22Rv1 (cell line): ENCODE results near the gene IDS.
"Not testable (repeated sequence)": the region's sequence is repeated elsewhere in the genome, so short reads cannot be mapped to it uniquely, and the experiment has no call there.

Source experiments
- ZFX ChIP-seq: fragments of 450-650 bp; IDR thresholded peaks from 2 replicates; pipeline ENCODE4 v1.6.1; 2017; ENCODE audit warnings: antibody characterized with exemption, borderline replicate concordance
- TF ChIP-seq, protein P1 (sequence below): fragments of 450-650 bp; IDR thresholded peaks from 2 replicates; pipeline ENCODE4 v1.5.1; 2017; ENCODE audit warnings: mild to moderate bottlenecking

DNA sequence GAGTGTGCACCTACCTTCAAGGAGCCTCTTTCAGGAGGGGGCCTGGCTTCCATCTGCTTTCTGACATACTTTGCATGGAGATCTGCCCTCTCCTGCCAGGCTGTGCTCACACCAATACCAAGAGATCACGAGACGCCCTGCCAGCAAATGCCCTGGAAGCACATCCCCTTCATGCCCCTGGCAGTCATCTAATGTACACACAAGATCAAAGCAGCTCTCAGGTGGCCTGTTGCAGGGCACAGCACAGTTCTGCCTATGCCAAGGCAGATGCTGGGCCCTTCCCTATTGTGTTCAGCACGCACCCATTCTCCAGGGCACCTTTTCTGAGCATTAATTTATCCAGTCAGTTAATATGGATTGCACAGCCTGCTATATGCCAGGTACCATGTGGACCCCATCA is 27.8 kb upstream of the IDS start:
- TF ChIP-seq ZFX, result not testable (repeated sequence)
- TF ChIP-seq, protein P1, sequence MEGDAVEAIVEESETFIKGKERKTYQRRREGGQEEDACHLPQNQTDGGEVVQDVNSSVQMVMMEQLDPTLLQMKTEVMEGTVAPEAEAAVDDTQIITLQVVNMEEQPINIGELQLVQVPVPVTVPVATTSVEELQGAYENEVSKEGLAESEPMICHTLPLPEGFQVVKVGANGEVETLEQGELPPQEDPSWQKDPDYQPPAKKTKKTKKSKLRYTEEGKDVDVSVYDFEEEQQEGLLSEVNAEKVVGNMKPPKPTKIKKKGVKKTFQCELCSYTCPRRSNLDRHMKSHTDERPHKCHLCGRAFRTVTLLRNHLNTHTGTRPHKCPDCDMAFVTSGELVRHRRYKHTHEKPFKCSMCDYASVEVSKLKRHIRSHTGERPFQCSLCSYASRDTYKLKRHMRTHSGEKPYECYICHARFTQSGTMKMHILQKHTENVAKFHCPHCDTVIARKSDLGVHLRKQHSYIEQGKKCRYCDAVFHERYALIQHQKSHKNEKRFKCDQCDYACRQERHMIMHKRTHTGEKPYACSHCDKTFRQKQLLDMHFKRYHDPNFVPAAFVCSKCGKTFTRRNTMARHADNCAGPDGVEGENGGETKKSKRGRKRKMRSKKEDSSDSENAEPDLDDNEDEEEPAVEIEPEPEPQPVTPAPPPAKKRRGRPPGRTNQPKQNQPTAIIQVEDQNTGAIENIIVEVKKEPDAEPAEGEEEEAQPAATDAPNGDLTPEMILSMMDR, result not testable (repeated sequence)
